WERI-Rb-1 (cell line): Measurements from ENCODE around the gene CHAD.

Source experiments
- DNase-seq: peaks from one replicate; pipeline ENCODE4 v3.0.0-alpha.2; 2020
- H3K27ac ChIP-seq: fragments of 250-450 bp; sonication (Bioruptor Pico); 2 replicates; pipeline ENCODE4 v1.5.1; 2020; ENCODE audit warnings: mild to moderate bottlenecking, moderate library complexity
- H3K27me3 ChIP-seq: fragments of 250-450 bp; sonication (Bioruptor Pico); 2 replicates; pipeline ENCODE4 v1.5.1; 2021; ENCODE audit warnings: mild to moderate bottlenecking, low read depth, moderate library complexity; ENCODE audit not compliant: insufficient read depth, severe bottlenecking
- H3K36me3 ChIP-seq: fragments of 250-450 bp; sonication (Bioruptor Pico); 2 replicates; pipeline ENCODE4 v1.5.1; 2020; ENCODE audit warnings: mild to moderate bottlenecking, moderate library complexity
- H3K4me3 ChIP-seq: 2 replicates; pipeline ENCODE4 v1.5.1; 2011; ENCODE audit warnings: low read depth, mild to moderate bottlenecking, control low read depth, low read length
- H3K9me3 ChIP-seq: fragments of 250-450 bp; sonication (Bioruptor Pico); 2 replicates; pipeline ENCODE4 v1.5.1; 2021; ENCODE audit warnings: mild to moderate bottlenecking, moderate library complexity; ENCODE audit not compliant: severe bottlenecking
- CTCF ChIP-seq: IDR thresholded peaks from 2 replicates; pipeline ENCODE4 v1.5.1; 2011; ENCODE audit warnings: low read depth, mild to moderate bottlenecking, control low read depth, inconsistent platforms, low read length

Gene CHAD

GRCh38 chr17:50440172-50440837, 28.4 kb downstream of the CHAD start:
- Histone ChIP-seq H3K9me3 (no peaks in the 10 kb centered on the region), H3K36me3 (no peaks in the 10 kb centered on the region), H3K27me3 (no peaks in the 10 kb centered on the region), H3K4me3 (no peak overlapping the region), H3K27ac (no peak overlapping the region)
- no peak for DNase-seq
- TF ChIP-seq CTCF, result no peak

- Histone ChIP-seq H3K27ac (no peak overlapping the region), H3K36me3 (no peaks in the 10 kb centered on the region), H3K27me3 (no peaks in the 10 kb centered on the region), H3K9me3 (no peaks in the 10 kb centered on the region), H3K4me3 (no peak overlapping the region)
- TF ChIP-seq CTCF, result no peak
- DNase-seq, result no peak
Measured at GRCh38 chr17:50439008-50439407, 29.7 kb downstream of the CHAD start.

GRCh38 chr17:50437409-50437808, 31.3 kb downstream of the CHAD start:
- no peaks in the 10 kb centered on the region for H3K27me3 ChIP-seq
- H3K4me3 ChIP-seq, result no peak overlapping the region
- no peak overlapping the region for H3K27ac ChIP-seq
- no peaks in the 10 kb centered on the region for H3K9me3 ChIP-seq
- DNase-seq, result no peak
- no peaks in the 10 kb centered on the region for H3K36me3 ChIP-seq
- TF ChIP-seq CTCF, result no peak

- H3K27me3 ChIP-seq, result no peaks in the 10 kb centered on the region
- H3K4me3 ChIP-seq, result no peak overlapping the region
- TF ChIP-seq CTCF, result no peak
- H3K27ac ChIP-seq, result no peak overlapping the region
- DNase-seq, result no peak
- H3K9me3 ChIP-seq, result no peaks in the 10 kb centered on the region
- H3K36me3 ChIP-seq, result no peaks in the 10 kb centered on the region; the same call in 1 of the 2 replicates
Measured at GRCh38 chr17:50432125-50432762, 36.4 kb downstream of the CHAD start.

GRCh38 chr17:50430821-50431618, 37.7 kb downstream of the CHAD start:
- Histone ChIP-seq H3K27me3 (no peaks in the 10 kb centered on the region), H3K36me3 (no peaks in the 10 kb centered on the region; the same call in 1 of the 2 replicates), H3K9me3 (no peaks in the 10 kb centered on the region), H3K4me3 (no peak overlapping the region), H3K27ac (no peak overlapping the region)
- no peak for DNase-seq
- TF ChIP-seq CTCF, result no peak
